ENCODE data around the gene POLE.

DNA sequence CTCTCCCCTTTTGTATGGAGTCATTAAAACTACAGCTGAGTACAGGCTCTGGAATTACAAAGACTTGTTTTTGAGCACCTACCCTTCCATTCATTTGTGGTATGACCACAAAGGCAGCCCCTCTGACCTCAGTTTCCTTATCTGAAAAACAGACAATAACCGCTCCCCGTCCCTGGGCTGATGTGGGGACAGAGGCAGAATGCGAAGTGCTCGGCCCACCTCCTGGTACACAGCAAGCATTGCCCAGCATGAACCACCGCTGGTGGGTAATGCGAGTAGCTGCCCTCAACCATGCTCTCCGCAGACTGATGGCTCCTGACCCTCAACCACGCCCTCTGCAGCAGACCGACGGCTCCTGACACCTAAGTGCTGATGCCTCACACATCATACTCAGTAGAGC lies 46.2 kb downstream of the POLE start:
- no peak for TF ChIP-seq CTCF (conservative IDR thresholded peaks at IDR 0.05)
- TF ChIP-seq EZH2 (IDR thresholded peaks at IDR 0.05; ENCODE audit: low read depth), result no peak
